ENCODE data around the gene B3GAT3. TPM values are rescaled to one million over a fixed set of nuclear protein-coding genes. Genes with fewer than 3 reads are reported as not detected.
"Not testable (repeated sequence)": the region's sequence is repeated elsewhere in the genome, so short reads cannot be mapped to it uniquely, and the experiment has no call there.

B3GAT3 gene
- total RNA-seq, 1 experiment from 2014 or later = 13.5 TPM

DNA sequence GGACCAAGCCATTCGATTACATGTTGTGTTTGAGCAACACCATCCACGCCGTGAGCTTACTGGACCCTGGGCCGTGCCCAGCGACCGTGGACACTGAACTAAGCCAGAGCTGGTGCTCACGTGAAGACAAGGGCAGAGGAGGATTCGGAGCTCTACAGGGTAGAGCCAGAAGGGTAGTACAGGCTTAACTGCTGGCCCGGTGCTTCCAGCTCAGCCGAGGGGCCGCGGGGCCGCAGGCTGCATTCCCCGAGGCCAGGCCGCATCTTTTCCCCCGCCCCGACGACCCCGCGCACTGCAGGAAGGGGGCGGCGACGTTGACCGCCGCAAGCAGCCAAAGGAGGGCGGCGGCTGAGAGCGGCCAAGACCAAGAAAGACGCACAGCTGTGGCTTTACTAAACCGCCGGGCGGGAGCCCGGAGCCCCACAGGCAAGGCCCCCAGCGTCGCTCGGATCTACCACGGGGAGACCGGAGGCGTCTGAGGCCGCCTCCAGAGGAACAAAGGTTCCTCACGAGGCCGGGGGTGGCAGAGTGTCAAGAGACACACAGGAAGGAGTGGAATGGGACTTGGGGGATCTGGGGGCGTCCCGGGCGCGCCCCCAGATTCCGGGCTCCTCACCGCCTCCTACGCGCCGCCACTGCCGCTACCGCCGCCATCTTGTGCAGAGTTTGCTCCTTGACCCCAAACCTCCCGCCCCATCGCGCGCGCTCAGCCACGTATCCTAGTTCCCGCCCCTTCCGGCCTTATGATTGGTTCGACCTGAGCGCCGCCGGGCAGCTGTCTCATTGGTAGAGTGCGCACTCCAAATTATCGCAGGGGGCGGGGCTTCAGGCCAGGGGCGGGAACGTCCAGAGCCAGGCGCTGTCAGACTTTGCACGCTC lies 24.4 kb upstream of the B3GAT3 start, which contains the start of gene GANAB:
TSS of gene GANAB (minus strand) at position 668 of the 879 bp plus-strand sequence. CDS start at position 654, 14 bp downstream.
- peak; percentile 97 for DNase-seq (ENCODE audit: low spot score)

DNA sequence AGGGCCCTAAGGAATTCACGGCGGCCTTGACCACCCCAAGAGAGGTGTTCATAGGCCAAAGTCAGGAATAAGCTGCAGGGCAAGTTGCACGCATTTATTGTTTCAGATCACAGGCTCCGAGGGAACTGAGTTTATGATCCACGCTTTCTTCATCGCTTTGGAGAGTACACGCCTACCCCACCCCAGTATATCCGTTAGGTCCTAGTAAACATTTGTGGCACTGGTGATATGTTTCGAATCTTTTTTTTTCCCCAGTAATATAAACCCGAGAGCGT lies 23.8 kb upstream of the B3GAT3 start:
- no peak for DNase-seq (ENCODE audit: low spot score)

DNA sequence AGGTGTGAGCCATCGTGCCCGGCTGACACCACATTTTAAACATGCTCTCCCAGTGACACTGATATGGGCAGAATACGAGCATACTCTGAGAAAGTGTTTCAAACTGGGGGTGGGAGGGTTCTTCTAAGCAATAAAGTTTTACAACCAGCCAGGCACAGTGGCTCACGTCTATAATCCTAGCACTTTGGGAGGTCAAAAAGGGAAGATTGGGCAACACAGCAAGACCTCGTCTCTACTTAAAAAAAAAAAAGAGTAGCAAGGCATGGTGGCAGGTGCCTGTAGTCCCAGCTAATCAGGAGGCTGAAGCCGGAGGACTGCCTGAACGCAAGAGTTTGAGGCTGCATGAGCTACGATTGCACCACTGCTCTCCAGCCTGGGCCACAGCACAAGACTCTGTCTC lies 22.4 kb upstream of the B3GAT3 start:
- DNase-seq (ENCODE audit: low spot score) = no peak

DNA sequence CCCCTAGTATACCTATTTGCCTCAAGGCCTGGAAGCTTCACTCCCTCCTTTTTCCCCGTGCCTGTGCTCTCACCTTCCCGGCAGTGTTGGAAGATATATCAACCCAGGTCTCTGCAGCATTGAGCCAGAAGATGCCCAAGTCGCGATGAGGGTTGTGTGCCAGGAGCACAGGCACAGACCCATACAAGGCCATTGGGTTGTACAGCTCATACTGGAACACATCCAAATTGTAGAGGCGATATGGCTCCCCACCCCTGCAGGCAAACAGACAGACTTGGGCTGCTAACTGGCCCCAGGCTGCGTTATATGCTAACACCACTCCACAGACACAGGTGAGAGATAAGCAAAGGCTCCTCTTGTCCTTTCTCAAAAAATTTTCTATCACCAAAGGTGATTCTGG lies 10.7 kb upstream of the B3GAT3 start:
- DNase-seq (ENCODE audit: low spot score) = no peak

DNA sequence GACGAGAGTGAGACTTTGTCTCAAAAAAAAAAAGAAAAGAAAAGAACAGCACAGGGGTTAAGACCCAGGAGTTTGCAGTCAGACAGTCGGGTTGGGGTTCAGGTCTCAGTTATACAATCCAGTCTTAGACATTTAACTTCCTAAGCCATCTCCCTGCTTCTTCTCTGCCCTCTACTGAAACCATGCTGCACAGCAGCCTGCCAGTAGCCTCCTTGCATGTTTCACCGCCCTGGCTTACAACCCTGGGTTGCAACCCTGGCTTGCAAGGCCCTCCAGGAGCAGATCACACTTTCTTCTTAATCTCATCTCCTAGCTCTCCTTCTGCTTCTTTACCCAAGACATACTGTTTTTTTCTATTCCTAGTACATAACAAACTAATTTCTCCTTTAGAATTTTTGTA lies 5.9 kb upstream of the B3GAT3 start:
- no peak for DNase-seq (ENCODE audit: low spot score)

DNA sequence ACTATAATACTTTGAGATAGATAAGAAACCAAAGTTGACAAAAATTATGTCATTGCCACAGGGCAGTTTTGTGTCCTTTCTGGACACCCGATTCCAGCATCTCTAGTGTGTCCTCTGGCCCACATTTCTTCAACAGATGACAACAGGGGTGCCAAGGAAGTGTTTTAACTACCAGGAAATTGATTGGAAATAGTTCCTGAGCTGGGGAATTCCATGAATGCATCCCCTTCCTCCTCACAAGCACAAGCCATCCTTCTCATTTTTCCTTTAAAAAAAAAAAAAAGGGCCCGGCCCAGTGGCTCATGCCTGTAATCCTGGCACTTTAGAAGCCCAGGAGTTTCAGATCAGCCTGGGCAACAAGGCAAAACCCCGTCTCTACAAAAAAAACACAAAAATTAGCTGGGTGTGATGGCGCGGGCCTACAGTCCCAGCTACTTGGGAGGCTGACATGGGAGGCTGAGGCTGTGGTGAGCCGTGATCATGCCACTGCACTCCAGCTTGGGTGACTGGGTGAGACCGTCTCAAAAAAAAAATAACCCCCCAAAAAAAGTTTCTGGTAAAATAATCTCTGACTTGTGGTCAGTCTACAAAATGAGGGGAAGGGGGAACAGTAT lies 797 bp upstream of the B3GAT3 start:
- DNase-seq (ENCODE audit: low spot score) = no peak

DNA sequence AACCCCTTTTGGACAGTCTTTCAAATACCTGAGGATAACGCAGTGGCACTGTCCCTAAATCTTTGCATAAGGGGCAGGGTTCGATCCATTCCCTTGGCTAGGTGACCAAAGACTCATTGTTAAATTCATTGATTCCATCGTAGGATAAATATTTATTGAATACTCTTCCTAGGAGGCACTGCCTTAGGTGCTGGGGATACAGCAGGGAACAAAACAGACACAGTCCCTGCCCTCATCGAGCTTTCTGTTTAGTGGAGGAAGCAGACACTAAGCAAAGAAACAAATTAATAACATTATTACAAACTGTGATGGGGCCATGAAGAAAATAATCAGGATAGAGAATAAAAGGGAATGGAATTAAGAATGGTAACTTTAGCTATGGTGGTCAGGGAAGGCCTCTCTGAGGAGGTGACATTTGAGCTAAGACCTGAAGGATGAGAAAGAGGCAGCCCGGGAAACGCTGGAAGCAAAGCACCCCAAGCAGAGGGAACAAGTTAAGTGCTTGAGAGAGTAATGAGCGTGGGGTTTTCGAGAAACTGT lies 689 bp downstream of the B3GAT3 start:
- no peak for DNase-seq (ENCODE audit: low spot score)

DNA sequence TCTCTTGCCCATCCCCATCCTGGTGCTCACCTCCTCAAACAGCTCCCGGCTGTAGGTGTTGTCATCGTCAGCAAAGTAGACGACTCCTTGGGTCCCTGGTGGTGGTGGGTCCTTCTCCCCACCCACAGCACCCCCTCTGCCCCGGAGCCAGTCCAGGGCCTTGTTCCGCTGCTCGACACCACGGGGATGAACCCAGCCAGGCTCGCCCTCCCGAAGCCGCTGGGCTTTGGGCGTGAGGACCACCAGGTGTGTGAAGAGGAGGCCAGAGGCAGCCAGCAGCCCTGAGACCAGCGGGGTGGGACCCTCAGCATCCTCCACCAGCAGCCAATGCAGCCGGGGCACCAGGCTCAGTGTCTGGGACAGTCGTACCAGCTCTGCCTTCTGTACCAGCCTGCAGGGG lies 4.8 kb downstream of the B3GAT3 start:
- not testable (repeated sequence) for DNase-seq (ENCODE audit: low spot score)

DNA sequence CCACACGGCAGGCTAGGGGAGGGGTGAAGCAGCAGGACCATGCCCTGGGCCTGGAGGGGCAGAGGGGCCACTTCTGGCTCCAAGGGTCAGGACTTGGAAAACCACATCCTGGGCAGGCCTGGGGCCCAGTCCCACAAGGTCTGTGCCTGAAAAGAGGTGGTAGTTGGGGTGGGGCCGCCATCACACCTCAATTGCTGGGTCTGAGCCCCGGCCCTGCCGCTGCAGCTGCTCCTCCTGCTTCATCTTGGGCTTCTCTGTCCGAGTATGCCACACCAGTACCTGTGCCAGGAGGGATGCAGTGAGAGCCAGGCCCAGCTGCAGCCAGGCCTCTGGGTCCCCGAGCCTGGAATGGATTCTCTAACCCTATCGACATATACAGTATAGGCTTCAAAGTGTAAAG lies 6.3 kb downstream of the B3GAT3 start:
- no peak for DNase-seq (ENCODE audit: low spot score)

DNA sequence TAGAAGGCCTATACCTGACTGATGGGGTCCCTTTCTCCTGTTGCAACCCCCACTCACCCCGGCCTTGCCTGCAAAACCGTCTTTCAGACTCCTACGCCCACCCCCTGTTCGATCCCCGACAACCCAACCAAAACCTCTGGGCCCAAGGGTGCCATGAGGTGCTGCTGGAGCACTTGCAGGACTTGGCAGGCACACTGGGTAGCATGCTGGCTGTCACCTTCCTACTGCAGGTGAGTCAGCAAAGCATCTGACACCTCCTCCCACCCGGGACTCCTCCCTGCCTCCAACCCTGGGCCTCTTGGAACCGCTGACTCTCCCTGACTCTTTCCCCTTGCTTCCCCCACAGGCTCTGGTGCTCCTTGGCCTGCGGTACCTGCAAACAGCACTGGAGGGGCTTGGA lies 7.5 kb downstream of the B3GAT3 start:
- DNase-seq (ENCODE audit: low spot score) = no peak

DNA sequence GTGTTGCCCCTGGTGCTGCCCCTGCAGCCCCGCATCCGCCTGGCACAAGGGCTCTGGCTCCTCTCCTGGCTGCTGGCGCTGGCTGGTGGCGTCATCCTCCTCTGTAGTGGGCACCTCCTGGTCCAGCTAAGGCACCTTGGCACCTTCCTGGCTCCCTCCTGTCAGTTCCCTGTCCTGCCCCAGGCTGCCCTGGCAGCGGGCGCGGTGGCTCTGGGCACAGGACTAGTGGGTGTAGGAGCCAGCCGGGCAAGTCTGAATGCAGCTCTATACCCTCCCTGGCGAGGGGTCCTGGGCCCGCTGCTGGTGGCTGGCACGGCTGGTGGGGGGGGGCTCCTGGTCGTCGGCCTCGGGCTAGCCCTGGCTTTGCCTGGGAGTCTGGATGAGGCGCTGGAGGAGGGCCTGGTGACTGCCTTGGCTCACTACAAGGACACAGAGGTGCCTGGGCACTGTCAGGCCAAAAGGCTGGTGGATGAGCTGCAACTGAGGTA lies 8.5 kb downstream of the B3GAT3 start:
- DNase-seq (ENCODE audit: low spot score) = no peak

DNA sequence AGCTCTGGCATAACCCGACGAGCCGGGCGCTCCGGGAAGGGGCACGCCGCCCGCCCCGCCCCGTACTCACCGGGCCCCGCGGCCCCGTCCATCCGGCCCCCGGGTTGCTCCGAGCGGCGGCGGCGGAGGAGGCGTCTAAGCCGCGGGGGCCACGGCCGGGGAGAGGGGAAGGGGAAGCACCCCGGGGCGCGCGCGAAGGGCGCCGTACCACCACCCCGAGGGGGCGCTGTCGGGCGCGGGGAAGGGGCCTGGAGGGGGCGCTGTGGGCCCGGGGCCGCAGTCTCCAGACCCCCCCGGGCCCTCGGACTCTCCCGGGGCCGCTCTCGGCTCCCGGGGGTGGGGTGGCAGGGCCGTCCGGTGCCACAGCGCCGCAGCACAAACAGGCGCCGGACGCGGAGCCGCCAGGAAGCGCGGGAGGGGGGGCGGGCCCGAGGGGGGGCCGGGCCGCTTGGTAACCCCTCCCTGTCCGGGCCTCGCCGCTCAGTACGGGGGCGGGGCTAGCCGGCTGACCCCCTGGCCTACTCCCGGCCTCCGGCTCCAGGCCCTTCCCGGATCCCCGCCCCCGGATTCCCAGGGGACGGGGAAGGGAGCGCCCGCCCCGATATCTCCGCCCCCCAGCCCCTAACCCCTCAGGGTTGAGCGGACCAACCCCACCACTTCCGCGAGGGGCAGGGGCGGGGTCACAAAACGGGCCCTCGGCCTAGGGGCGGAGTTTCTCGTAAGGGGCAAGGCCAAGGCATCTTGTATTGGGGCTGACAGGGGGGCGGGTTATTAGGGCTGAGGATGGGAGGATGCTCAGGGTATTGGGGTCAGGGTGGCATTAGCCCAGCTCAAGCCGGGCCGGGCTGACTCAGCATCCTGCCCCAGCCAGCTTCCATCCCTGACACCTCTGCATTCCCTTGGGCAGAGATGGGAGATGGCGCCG lies 9.2 kb downstream of the B3GAT3 start, which contains the start of the genes EML3 and ROM1:
TSS of gene EML3 (minus strand) at position 410 of the 925 bp plus-strand sequence. CDS start at position 92, 318 bp downstream.
TSS of gene ROM1 (plus strand) at position 892 of the 925 bp plus-strand sequence. CDS start at position 917, 25 bp downstream.
- peak; percentile 80 for DNase-seq (ENCODE audit: low spot score)

DNA sequence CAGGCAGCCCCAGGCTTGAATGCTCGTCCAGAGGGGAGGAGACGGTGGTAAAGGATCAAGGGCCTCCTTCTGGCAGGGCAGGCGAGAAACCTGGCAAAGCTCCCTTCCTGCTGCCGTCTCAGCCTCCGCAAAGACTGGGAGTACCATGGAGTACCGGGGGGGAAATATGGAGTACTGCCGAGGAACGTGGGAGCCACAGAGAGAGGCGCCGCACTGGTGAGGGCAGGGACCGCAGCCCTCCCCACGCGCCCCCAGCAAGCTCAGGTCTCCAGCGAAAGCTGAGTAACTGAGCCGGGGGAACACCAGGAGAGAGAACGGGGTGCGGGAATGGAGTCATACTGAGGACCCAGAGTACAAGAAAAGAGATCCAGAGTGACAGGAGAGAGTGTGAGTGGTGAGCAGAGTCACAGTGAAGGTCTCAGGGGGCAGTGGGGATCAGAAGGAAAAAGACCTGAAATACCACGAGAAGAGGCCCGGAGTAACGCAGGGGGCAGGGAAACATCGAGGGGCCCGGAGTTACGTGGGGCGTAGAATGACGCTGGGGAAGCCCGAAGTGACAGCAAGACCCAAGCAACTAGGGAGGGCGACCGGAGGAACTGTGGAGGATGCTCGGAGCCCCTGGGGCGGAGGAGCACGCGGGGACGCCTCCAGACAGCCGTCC lies 10.0 kb downstream of the B3GAT3 start:
- peak; percentile 36 for DNase-seq (ENCODE audit: low spot score)

DNA sequence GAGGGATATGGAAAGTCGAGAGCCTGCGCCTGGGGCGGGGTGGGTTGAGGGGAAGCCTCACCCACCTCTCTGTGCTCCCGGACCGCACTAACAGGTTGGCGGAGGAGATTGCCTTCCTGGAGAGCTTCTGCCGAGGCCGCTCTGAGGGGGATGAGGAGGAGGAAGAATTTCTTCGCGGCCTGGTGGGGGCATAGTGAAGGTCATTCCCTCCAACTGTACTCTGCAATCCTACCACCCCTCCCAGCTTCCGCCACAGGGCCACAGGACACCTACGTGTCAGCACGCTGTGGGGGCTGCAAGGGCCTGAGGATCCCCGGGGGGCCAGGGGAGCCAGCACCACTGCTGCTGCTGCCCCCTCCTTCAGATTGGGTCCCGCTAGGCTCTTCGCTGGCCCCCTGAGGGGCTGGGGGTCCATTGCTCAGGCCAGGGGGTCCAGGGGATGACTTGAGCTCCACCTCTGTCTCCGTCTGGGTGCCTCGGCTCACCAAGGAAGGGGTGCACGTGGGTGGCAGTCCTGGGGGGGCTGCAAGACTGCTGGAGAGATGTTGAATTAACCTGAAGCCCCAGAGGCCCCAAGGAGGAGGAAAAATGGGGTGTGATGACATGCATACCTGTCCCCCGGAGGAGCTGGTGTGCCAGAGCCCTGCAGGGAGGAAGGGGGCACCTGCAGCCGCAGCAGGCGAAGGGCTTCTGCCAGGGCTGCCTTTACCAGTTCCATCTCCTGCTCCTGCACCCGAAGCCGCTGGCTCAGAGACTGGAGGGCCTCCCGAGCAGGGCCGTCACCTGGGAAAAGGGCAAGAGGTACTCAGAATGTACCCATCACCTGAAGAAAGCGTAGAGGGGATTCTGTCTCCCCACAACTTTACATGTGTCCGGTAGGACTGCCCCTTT lies 10.7 kb downstream of the B3GAT3 start:
- DNase-seq (ENCODE audit: low spot score) = no peak

DNA sequence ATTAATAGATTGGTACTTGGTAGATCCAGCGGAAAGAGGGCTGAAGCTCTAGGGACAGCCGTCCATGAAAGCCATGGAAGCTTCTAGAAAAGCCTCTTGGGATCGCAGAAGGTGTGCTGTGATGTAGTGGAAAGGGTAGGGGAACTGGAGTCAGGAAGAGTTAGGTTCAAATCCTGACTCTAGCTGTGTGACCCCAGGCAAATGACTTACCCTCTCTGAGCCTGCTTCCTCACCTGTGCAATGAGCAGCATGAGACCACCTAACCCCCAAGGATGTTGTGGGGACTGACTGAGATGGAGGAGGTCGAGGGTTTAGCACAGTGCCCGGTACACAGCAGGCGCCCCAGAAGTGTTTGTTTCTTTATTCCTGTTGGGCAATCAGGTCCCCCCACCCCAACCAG lies 11.4 kb downstream of the B3GAT3 start:
- DNase-seq (ENCODE audit: low spot score) = no peak

DNA sequence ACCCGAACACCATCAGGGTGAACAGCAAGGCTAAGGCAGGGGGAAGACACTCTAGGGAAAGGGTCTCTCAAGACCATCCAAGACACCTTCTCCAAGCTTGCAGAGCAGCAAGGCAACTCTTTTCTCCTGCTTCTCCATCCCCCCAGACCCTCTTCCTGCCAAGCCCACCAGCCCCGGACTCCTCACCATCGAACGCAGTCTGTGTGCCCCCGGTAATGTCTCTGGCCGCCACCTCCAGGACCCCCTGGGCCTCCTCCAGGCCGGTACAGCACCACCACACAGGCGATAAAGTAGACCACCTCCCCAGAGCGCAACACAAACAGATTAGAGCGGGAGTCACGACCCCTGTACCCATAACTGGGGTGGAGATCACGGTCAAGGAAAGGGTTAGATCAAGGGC lies 13.0 kb downstream of the B3GAT3 start:
- DNase-seq (ENCODE audit: low spot score) = no peak

DNA sequence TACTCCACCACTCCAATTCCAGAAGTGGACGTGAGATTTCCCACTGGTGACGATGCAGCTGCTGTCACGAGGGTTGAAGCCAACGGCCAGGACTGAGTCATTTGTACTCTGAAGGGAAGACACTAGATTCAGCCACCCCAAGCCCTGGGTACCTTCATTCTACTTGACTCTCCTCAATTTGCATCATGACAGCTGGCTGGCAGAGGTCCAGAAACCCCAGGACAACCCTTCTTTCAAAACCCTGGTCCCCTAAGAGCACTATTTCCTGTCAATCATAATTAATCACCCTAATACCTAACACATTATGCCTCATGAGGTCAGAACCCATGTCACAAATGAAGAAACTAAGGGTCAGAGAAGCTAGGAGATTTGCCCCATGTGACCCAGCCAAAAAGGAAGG lies 14.1 kb downstream of the B3GAT3 start:
- DNase-seq (ENCODE audit: low spot score) = no peak

DNA sequence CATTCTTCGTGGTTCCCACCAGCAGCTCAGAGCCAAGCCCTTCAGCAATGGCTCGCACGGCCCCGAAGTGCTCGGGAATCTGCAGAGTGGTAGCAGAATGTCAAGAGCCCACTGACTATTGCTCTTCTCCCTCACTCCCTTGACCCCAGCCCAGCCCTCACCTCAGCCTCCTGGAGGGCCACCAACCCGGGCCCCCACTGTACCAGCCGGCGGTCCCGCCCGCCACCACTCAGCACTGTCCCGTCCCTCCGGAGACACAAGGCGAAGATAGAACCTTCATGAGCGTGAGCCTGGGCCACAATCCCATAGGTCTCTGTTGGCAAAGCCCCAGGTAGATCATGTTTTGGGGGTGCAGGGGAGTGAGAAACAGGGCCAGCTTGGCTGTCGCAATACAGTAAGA lies 15.9 kb downstream of the B3GAT3 start:
- DNase-seq (ENCODE audit: low spot score) = no peak

DNA sequence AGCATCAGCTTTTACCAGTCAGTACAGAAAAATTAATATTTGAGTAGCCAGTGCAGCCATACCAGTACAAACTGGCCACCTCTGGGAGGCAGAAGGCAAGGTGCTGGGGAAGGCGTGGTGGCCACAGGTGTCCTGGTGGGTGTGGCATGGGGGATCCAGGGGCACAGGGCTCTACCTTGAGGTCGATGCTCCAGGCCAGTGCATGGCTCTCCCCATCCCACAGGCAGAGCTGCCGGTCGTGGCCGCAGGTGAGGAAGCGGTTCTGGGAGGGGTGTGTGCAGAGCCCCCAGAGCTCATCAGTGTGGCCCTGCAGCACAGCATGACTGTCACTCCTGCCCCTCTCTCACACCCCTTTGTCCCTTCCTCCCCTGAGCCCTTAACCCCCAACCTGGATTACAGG lies 16.3 kb downstream of the B3GAT3 start:
- DNase-seq (ENCODE audit: low spot score) = no peak

DNA sequence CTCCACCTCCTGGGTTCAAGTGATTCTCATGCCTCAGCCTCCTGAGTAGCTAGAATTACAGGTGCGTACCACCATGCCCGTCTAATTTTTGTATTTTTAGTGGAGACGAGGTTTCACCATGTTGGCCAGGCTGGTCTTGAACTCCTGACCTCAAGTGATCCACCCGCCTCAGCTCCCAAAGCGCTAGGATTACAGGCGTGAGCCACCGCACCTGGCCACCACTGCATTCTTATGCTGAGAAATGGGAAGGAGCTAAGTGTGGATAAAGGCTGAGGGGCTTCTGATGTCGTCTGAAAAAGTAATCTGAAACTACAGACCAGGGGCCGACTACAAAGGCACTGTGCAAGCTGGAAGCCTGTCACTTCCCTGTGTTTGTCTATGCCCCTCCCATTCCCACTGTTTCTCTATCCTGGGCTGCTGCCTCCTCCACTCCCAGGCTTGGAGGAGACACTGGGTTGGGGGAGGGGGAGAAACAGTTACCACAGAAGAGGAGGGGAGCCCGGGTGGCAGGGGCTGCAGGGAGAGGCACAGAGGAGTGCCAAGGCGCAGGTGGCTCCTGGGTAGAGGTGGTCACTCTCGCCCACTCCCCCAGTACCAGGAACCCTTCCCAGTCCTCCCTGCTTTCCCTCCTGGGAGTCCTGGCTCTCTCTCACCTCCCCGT lies 17.2 kb downstream of the B3GAT3 start:
- DNase-seq (ENCODE audit: low spot score) = no peak

All from H4 (cell line).